ENCODE data around the gene RHAG.

Gene RHAG

GRCh38 chr6:49558238-49558637 is 78.4 kb downstream of the RHAG start:
- DNase-seq = no peak

GRCh38 chr6:49557177-49557576 is 79.5 kb downstream of the RHAG start:
- no peak for DNase-seq

- DNase-seq = no peak
Measured at GRCh38 chr6:49556429-49556837, 80.2 kb downstream of the RHAG start.

GRCh38 chr6:49555951-49556350 is 80.7 kb downstream of the RHAG start:
- no peak for DNase-seq
